ENCODE data around the gene PNLDC1. TPM values are rescaled to one million over a fixed set of nuclear protein-coding genes. Genes with fewer than 3 reads are reported as not detected.

Gene PNLDC1
- total RNA-seq, 1 donor from 2014 or later, result not detected

DNA sequence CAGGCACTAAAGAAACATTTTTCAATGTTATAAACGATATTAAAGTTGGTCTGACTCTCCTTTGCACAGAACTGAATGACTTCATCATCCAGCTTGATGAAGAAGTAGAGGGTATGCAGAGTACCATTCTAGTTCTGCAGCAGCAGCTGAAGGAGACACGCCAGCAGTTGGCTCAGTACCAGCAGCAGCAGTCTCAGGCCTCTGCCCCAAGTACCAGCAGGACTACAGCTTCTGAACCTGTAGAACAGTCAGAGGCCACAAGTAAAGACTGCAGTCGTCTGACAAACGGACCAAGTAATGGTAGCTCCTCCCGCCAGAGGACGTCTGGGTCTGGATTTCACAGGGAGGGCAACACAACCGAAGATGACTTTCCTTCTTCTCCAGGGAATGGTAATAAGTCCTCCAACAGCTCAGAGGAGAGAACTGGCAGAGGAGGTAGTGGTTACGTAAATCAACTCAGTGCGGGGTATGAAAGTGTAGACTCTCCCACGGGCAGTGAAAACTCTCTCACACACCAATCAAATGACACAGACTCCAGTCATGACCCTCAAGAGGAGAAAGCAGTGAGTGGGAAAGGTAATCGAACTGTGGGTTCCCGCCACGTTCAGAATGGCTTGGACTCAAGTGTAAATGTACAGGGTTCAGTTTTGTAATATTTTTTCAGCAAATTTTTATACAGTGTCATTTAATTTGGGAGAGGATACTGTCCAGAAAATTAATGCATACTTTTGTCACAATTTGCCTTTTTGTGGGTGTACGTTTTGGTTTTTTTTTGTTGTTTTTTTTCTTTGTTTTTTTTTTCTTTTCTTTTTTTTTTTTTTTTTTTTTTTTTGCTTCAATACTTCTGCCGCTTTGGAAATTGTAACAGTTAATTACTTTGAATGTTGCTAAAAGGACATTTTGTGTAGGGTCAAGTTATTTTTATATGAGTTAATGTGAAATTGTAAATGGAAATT lies 44.8 kb upstream of the PNLDC1 start:
- peak overlapping the region; percentile 2 for H3K27ac Mint-ChIP-seq
- peaks cover 36% of the 10 kb centered on the region for H3K36me3 Mint-ChIP-seq (ENCODE audit: insufficient read depth)
- H3K4me1 Mint-ChIP-seq (ENCODE audit: low read depth), result peaks cover 5% of the 10 kb centered on the region

DNA sequence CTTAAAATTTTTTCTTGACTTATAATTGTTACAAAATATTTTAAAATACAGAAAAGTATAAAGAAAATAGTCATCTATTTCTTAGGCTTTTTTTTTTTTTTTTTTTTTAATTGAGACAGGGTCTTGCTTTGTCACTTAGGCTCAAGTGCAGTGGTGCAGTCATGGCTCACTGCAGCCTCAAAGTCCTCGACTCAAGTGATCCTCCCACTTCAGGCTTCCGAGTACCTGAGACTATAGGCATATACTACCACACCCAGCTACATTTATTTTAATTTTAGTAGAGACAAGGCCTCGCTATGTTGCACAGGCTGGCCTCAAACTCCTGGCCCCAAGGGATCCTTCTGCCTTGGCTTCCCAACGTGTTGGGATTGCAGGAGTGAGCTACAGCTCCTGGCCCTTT lies 43.6 kb upstream of the PNLDC1 start:
- no peak for DNase-seq (ENCODE audit: low spot score, unreplicated experiment)
- TF ChIP-seq, protein P1, sequence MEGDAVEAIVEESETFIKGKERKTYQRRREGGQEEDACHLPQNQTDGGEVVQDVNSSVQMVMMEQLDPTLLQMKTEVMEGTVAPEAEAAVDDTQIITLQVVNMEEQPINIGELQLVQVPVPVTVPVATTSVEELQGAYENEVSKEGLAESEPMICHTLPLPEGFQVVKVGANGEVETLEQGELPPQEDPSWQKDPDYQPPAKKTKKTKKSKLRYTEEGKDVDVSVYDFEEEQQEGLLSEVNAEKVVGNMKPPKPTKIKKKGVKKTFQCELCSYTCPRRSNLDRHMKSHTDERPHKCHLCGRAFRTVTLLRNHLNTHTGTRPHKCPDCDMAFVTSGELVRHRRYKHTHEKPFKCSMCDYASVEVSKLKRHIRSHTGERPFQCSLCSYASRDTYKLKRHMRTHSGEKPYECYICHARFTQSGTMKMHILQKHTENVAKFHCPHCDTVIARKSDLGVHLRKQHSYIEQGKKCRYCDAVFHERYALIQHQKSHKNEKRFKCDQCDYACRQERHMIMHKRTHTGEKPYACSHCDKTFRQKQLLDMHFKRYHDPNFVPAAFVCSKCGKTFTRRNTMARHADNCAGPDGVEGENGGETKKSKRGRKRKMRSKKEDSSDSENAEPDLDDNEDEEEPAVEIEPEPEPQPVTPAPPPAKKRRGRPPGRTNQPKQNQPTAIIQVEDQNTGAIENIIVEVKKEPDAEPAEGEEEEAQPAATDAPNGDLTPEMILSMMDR (IDR thresholded peaks at IDR 0.05; ENCODE audit: unreplicated experiment), result no peak
- Mint-ChIP-seq H3K4me1 (ENCODE audit: low read depth) (peaks cover 14% of the 10 kb centered on the region), H3K9me3 (ENCODE audit: low read depth) (no peaks in the 10 kb centered on the region), H3K27me3 (no peaks in the 10 kb centered on the region), H3K4me3 (ENCODE audit: low read depth) (no peak overlapping the region), H3K36me3 (ENCODE audit: insufficient read depth) (peaks cover 34% of the 10 kb centered on the region), H3K27ac (peak overlapping the region; percentile 37)

More for the DNA sequence above, 44.8 kb upstream of the PNLDC1 start:
- TF ChIP-seq, protein P1 (IDR thresholded peaks at IDR 0.05; ENCODE audit: unreplicated experiment), result no peak
- no peak for DNase-seq (ENCODE audit: low spot score, unreplicated experiment)
- H3K4me3 Mint-ChIP-seq (ENCODE audit: low read depth), result no peak overlapping the region
- H3K9me3 Mint-ChIP-seq (ENCODE audit: low read depth), result no peaks in the 10 kb centered on the region
- no peaks in the 10 kb centered on the region for H3K27me3 Mint-ChIP-seq

DNA sequence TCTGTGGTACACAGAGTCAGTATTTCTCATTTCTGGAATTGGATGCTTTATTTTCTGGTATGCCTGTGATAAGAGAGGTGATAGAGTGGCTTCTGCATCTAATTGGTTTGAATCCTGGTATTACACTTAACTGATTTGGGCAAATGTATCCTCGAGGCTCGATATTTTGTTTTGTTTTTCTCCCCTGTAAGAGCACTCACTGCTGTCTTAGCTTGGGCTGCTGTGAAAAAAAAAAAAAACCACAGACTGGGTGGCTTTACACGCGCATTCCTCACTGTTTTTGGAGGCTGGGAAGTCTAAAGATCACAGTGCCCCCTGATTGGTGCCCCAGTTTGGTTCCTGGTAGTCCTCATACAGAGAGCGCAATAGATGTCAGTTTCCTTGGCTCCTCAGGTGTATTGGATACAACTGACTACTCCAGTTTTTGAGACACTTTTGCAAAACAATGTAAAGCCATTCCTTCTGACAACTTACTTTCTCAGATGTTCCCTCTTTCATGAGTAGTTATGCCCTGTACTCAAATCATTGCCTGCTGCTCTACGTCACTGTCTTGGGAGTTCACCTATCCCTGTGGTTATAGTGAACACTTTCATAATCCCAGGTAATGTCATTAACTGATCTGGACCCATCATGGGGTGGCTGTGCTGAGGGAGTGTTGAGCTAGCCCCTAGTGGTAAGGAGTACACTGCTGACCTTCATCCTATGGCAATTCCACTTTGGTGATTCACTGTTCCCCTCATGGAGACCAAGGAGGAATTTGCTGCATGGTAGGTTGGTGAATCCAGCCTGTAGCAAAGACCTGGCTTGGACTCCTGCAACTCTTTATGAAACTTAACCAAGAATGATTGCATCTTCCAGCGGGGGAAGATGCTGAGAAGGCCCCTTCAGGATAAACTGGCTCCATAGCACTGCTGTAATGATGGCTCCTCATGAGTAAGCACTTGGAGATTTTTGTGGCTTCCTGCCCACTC lies 41.8 kb upstream of the PNLDC1 start:
- peak overlapping the region; percentile 19 for H3K4me3 Mint-ChIP-seq (ENCODE audit: low read depth)
- H3K36me3 Mint-ChIP-seq (ENCODE audit: insufficient read depth), result peaks cover 29% of the 10 kb centered on the region
- H3K27me3 Mint-ChIP-seq, result no peaks in the 10 kb centered on the region
- peak overlapping the region; percentile 65 for H3K27ac Mint-ChIP-seq
- H3K4me1 Mint-ChIP-seq (ENCODE audit: low read depth), result peaks cover 20% of the 10 kb centered on the region
- DNase-seq (ENCODE audit: low spot score, unreplicated experiment), result no peak
- H3K9me3 Mint-ChIP-seq (ENCODE audit: low read depth), result no peaks in the 10 kb centered on the region
- TF ChIP-seq, protein P1 (IDR thresholded peaks at IDR 0.05; ENCODE audit: unreplicated experiment), result no peak

DNA sequence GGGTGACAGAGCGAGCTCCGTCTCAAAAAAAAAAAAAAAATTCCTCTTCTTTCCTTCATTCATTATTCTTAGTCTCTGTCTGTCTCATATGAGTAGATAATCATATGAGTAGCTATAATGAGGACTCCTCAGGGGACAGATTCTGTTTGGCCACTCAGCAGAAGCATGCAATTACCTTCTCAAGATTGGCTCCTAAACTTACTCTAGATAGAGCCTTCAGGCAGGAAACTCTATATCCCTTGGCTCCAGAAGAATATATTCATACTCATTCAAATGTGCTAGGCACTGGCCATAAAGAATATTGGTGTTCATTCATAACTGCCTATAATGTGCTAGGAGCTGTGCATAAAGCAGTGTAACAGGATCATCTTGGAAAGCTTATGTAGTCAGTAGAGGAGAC lies 40.4 kb upstream of the PNLDC1 start:
- Mint-ChIP-seq H3K4me3 (ENCODE audit: low read depth) (peak overlapping the region; percentile 35), H3K27ac (peak overlapping the region; percentile 79)

More for the DNA sequence above, 40.4 kb upstream of the PNLDC1 start:
- H3K36me3 Mint-ChIP-seq (ENCODE audit: insufficient read depth), result peaks cover 29% of the 10 kb centered on the region
- no peaks in the 10 kb centered on the region for H3K9me3 Mint-ChIP-seq (ENCODE audit: low read depth)
- H3K4me1 Mint-ChIP-seq (ENCODE audit: low read depth), result peaks cover 21% of the 10 kb centered on the region
- no peaks in the 10 kb centered on the region for H3K27me3 Mint-ChIP-seq
- no peak for DNase-seq (ENCODE audit: low spot score, unreplicated experiment)
- TF ChIP-seq, protein P1 (IDR thresholded peaks at IDR 0.05; ENCODE audit: unreplicated experiment), result no peak
